Measurements from ENCODE around the gene EXTL1. TPM values are rescaled to one million over a fixed set of nuclear protein-coding genes. Genes with fewer than 3 reads are reported as not detected.

EXTL1 gene
- total RNA-seq, 1 experiment from 2014 or later: not detected

GRCh38 chr1:26046246-26047095 lies 24.9 kb downstream of the EXTL1 start:
- H3K4me3 Mint-ChIP-seq (ENCODE audit: low read depth, unreplicated experiment): peak overlapping the region; percentile 54
- intact Hi-C loops (cut with micrococcal nuclease; ENCODE audit: unreplicated experiment): no loop called here
- no peaks in the 10 kb centered on the region for H3K4me1 Mint-ChIP-seq (ENCODE audit: low read depth, unreplicated experiment)
- CTCF ChIA-PET: interaction anchor here (1.0 kb wide), 1 partner anchor 10 kb away, joined by 4 read pairs; no protein-coding TSS in a partner anchor
- DNase-seq: no peak
- H3K9me3 Mint-ChIP-seq (ENCODE audit: low read depth, unreplicated experiment): no peaks in the 10 kb centered on the region
- no peak for TF ChIP-seq CTCF (IDR thresholded peaks at IDR 0.05; ENCODE audit: unreplicated experiment)
- no TSS peak for BruUV-seq (replicated peaks)
- H3K27me3 Mint-ChIP-seq (ENCODE audit: unreplicated experiment): peaks cover 56% of the 10 kb centered on the region
- H3K36me3 Mint-ChIP-seq (ENCODE audit: insufficient read depth, unreplicated experiment): no peaks in the 10 kb centered on the region
- no peak overlapping the region for H3K27ac Mint-ChIP-seq (ENCODE audit: unreplicated experiment)

DNA sequence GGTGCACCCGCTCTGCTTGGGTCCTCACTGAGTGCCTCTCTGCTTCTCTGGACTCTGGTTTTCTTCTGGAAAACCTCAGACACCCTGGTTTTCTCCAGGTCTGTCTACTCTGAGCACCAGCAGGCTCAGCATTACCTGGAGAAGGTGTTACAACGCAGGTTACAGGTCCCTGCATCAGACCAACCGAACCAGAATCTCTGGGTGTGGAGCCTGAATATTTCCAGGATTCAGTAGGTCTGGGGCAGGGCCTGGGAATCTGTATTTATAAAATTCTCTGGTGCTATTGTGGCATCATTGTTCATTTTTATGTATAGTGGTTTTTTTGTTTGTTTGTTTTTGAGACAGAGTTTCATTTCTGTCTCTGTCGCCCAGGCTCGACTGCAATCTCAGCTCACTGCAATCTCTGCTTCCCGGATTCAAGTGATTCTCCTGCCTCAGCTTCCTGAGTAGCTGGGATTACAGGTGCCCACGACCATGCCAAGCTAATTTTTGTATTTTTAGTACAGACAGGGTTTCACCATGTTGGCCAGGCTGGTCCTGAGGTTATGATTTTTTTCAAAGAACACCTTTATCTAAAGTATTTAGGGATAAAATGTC lies 25.8 kb downstream of the EXTL1 start:
- CTCF ChIA-PET: no interaction called here
- H3K4me1 Mint-ChIP-seq (ENCODE audit: low read depth, unreplicated experiment): no peaks in the 10 kb centered on the region
- intact Hi-C loops (cut with micrococcal nuclease; ENCODE audit: unreplicated experiment): no loop called here
- peaks cover 56% of the 10 kb centered on the region for H3K27me3 Mint-ChIP-seq (ENCODE audit: unreplicated experiment)
- H3K4me3 Mint-ChIP-seq (ENCODE audit: low read depth, unreplicated experiment): no peak overlapping the region
- H3K27ac Mint-ChIP-seq (ENCODE audit: unreplicated experiment): no peak overlapping the region
- no peaks in the 10 kb centered on the region for H3K9me3 Mint-ChIP-seq (ENCODE audit: low read depth, unreplicated experiment)
- H3K36me3 Mint-ChIP-seq (ENCODE audit: insufficient read depth, unreplicated experiment): no peaks in the 10 kb centered on the region
- DNase-seq: no peak
- BruUV-seq (replicated peaks): no TSS peak
- TF ChIP-seq CTCF (IDR thresholded peaks at IDR 0.05; ENCODE audit: unreplicated experiment): no peak

DNA sequence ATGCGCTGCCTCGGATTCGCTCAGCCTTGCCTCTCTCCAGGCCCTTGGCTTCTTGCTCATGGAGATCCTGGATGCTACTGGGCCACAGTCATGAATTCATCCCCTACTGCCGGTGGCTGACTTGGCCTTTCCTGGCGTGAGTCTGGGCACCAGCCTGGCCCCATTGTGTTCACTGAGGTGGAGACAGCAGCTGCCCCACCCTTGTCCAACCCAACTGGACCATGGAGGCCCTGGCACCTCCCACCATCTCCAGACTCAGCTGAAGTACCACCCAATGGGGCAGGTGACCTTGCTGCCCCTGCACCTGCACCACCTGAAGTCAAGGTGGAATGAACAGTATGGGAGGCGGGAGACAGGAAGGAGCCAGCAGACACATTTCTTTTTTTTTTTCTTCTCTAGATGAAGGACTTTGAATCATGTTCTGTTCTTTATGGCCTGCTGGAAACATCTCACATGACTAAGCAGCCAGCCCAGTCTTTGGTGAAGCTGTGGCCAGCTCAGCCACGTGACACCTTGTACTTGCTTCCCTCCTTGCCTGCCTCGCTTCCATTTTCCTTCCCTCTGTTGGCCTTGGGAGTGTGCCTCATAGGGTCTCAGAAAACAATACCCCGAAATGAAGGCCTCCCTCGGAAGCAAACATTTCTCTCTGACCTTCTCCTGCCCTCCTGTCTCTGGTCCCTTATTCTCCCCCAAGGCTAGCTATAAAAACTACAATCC lies 28.1 kb downstream of the EXTL1 start:
- Mint-ChIP-seq H3K27me3 (ENCODE audit: unreplicated experiment) (peaks cover 48% of the 10 kb centered on the region), H3K4me3 (ENCODE audit: low read depth, unreplicated experiment) (no peak overlapping the region), H3K9me3 (ENCODE audit: low read depth, unreplicated experiment) (no peaks in the 10 kb centered on the region), H3K4me1 (ENCODE audit: low read depth, unreplicated experiment) (no peaks in the 10 kb centered on the region), H3K36me3 (ENCODE audit: insufficient read depth, unreplicated experiment) (no peaks in the 10 kb centered on the region), H3K27ac (ENCODE audit: unreplicated experiment) (no peak overlapping the region)
- no peak for TF ChIP-seq CTCF (IDR thresholded peaks at IDR 0.05; ENCODE audit: unreplicated experiment)
- intact Hi-C loops (cut with micrococcal nuclease; ENCODE audit: unreplicated experiment): no loop called here
- no peak for DNase-seq
- CTCF ChIA-PET: no interaction called here
- no TSS peak for BruUV-seq (replicated peaks)

GRCh38 chr1:26050248-26050640 lies 28.7 kb downstream of the EXTL1 start:
- BruUV-seq (replicated peaks): no TSS peak
- no peaks in the 10 kb centered on the region for H3K9me3 Mint-ChIP-seq (ENCODE audit: low read depth, unreplicated experiment)
- intact Hi-C loops (cut with micrococcal nuclease; ENCODE audit: unreplicated experiment): no loop called here
- no peaks in the 10 kb centered on the region for H3K36me3 Mint-ChIP-seq (ENCODE audit: insufficient read depth, unreplicated experiment)
- H3K27me3 Mint-ChIP-seq (ENCODE audit: unreplicated experiment): peaks cover 42% of the 10 kb centered on the region
- no peak overlapping the region for H3K27ac Mint-ChIP-seq (ENCODE audit: unreplicated experiment)
- CTCF ChIA-PET: no interaction called here
- DNase-seq: no peak
- H3K4me1 Mint-ChIP-seq (ENCODE audit: low read depth, unreplicated experiment): no peaks in the 10 kb centered on the region
- H3K4me3 Mint-ChIP-seq (ENCODE audit: low read depth, unreplicated experiment): no peak overlapping the region
- TF ChIP-seq CTCF (IDR thresholded peaks at IDR 0.05; ENCODE audit: unreplicated experiment): no peak
